ENCODE measurements around the gene RPS3A. TPM values are rescaled to one million over a fixed set of nuclear protein-coding genes. Genes with fewer than 3 reads are reported as not detected.
"Not testable (repeated sequence)": the region's sequence is repeated elsewhere in the genome, so short reads cannot be mapped to it uniquely, and the experiment has no call there.

Gene RPS3A
- total RNA-seq: 944 TPM
- long read RNA-seq, transcript RPS3A-201 (6 exons, 934 nt): major isoform, 687 of 703 reads
- long read RNA-seq, transcript RPS3A-205 (6 exons, 674 nt): minor isoform, 5 of 703 reads
- long read RNA-seq, partial matches to known transcripts: 1 of 703 reads
- long read RNA-seq, other reads (novel, unspliced or antisense): 8 of 703 reads

- ATAC-seq (ENCODE audit: poor library complexity): peak; percentile 99
- intact Hi-C loops (cut with DNase I): no loop called here
- peak; percentile 98 for DNase-seq
These were observed at the start of gene RPS3A for GRCh38 chr4:151099229-151099975. Gene RPS3A (plus strand): TSS chr4:151099628. CDS start chr4:151099653, 25 bp downstream.

DNA sequence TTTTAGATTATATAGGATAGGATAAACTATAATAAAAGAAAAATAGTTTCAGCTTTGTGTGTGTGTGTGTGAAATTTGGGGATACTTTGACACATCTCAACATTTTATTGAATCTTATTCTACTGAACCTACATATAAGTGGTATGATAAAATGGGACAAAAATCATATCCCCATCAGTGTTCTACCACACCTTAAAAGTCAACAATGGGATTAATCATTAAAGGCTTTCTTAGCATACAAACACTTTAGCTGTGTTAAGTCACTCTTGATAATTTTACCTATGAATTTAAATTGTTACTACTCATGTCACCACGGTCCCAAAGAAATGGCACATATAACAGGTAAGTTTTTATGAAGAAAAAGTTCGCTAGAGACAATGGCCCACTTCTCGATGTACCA, 46.6 kb upstream of the RPS3A start:
- ATAC-seq (ENCODE audit: poor library complexity) (no peak), DNase-seq (no peak)
- intact Hi-C loops (cut with DNase I): no loop called here

GRCh38 chr4:151055539-151055938, 43.9 kb upstream of the RPS3A start:
- intact Hi-C loops (cut with DNase I): no loop called here
- DNase-seq (no peak), ATAC-seq (ENCODE audit: poor library complexity) (no peak)

GRCh38 chr4:151063143-151063542, 36.3 kb upstream of the RPS3A start:
- intact Hi-C loops (cut with DNase I); ATAC-seq (ENCODE audit: poor library complexity); DNase-seq: not testable (repeated sequence)

- no peak for ATAC-seq (ENCODE audit: poor library complexity)
- DNase-seq: no peak
- intact Hi-C loops (cut with DNase I): no loop called here
These were observed 32.0 kb upstream of the RPS3A start for GRCh38 chr4:151067316-151067970.

- ATAC-seq (ENCODE audit: poor library complexity): no peak
- intact Hi-C loops (cut with DNase I): no loop called here
- no peak for DNase-seq
These were observed 25.0 kb upstream of the RPS3A start for GRCh38 chr4:151074416-151074916.

GRCh38 chr4:151077978-151078377, 21.4 kb upstream of the RPS3A start:
- intact Hi-C loops (cut with DNase I); DNase-seq; ATAC-seq (ENCODE audit: poor library complexity): not testable (repeated sequence)

- DNase-seq (no peak), ATAC-seq (ENCODE audit: poor library complexity) (no peak)
- intact Hi-C loops (cut with DNase I): no loop called here
These were observed 12.0 kb upstream of the RPS3A start for GRCh38 chr4:151087467-151087866.

GRCh38 chr4:151091047-151091446, 8.4 kb upstream of the RPS3A start:
- ATAC-seq (ENCODE audit: poor library complexity) (no peak), DNase-seq (no peak)
- intact Hi-C loops (cut with DNase I): no loop called here

DNA sequence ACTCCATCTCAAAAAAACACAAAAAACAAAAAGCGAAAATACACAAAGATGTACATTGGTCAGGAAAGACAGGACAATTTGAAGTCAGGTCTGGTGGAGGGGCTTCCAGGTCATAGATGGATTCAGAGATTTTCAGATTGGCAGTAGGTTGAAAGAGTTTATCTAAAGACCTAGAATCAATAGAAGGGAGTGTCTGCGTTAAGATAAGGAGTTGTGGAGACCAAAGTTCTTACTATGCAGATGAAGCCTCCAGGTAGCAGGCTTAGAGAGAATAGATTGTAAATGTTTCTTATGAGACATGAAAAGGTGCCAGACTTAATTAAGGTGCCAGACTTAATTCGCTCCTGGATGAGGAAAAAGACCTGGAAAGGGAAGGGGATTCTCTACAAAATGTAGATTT, 6.9 kb upstream of the RPS3A start:
- intact Hi-C loops (cut with DNase I): no loop called here
- ATAC-seq (ENCODE audit: poor library complexity) (no peak), DNase-seq (no peak)

GRCh38 chr4:151093203-151093602, 6.2 kb upstream of the RPS3A start:
- no peak for ATAC-seq (ENCODE audit: poor library complexity)
- no peak for DNase-seq
- intact Hi-C loops (cut with DNase I): no loop called here

GRCh38 chr4:151094290-151094751, 5.1 kb upstream of the RPS3A start:
- no peak for DNase-seq
- intact Hi-C loops (cut with DNase I): no loop called here

DNA sequence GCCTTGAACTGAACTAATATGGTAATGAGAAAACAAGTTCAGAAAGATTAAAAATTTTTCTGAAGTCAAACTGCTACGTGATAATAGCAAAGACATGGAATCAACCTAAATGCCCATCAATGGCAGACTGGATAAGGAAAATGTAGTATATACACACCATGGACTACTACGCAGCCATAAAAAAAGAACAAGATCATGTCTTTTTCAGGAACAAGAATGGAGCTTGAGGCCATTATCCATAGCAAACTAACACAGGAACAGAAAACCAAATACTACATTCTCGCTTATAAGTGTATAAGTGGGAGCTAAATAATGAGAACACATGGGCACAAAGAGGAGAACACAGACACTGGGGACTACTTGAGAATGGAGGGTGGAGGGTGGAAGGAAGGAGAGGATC, 4.3 kb upstream of the RPS3A start:
- ATAC-seq (ENCODE audit: poor library complexity) (no peak), DNase-seq (no peak)
- intact Hi-C loops (cut with DNase I): no loop called here

More at GRCh38 chr4:151094290-151094751, 5.1 kb upstream of the RPS3A start:
- ATAC-seq (ENCODE audit: poor library complexity): no peak

- DNase-seq (no peak), ATAC-seq (ENCODE audit: poor library complexity) (no peak)
- intact Hi-C loops (cut with DNase I): no loop called here
These were observed 1.7 kb upstream of the RPS3A start for GRCh38 chr4:151097759-151098158.

- intact Hi-C loops (cut with DNase I): no loop called here
- ATAC-seq (ENCODE audit: poor library complexity) (peak; percentile 15), DNase-seq (no peak)
These were observed 524 bp upstream of the RPS3A start for GRCh38 chr4:151098979-151099228.

GRCh38 chr4:151099976-151100417, 569 bp downstream of the RPS3A start:
- DNase-seq: no peak
- ATAC-seq (ENCODE audit: poor library complexity): peak; percentile 26
- intact Hi-C loops (cut with DNase I): no loop called here

DNA sequence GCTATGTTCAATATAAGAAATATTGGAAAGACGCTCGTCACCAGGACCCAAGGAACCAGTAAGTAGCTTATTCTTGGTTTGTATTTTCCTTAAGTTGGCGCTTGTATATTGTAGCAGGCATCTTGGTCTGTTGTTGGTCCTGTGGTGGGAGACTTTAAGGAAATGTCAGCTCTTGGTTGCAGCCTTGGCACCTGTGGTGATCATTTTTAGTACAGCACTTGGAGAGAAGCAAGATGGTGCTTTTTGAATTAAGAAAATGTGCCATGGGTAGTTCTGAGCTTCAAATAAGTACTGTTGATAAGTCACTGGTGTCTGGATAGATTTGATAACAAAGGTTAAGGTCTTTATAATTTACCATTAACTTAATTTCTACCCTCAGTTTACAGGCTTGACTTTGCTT, 1.1 kb downstream of the RPS3A start:
- DNase-seq (no peak), ATAC-seq (ENCODE audit: poor library complexity) (no peak)
- intact Hi-C loops (cut with DNase I): no loop called here

DNA sequence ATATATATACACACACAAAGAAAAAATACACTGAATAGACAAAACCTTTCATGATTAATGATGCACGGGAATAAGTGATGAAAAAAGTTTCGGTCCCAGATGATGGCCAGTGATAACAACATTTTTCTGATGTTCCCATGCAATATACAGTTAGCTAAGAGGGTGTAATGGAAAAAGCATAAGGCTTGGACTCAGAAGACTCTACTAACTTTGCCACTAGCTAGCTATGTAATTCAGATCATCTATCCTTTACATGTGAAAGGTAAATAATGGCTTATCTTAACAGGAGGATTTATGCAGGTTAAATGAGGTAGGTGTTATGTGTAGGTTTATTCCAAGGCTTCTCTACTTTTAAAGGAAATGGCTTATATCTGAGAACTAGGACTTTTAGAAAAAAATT, 4.3 kb downstream of the RPS3A start:
- DNase-seq (no peak), ATAC-seq (ENCODE audit: poor library complexity) (no peak)
- intact Hi-C loops (cut with DNase I): no loop called here

DNA sequence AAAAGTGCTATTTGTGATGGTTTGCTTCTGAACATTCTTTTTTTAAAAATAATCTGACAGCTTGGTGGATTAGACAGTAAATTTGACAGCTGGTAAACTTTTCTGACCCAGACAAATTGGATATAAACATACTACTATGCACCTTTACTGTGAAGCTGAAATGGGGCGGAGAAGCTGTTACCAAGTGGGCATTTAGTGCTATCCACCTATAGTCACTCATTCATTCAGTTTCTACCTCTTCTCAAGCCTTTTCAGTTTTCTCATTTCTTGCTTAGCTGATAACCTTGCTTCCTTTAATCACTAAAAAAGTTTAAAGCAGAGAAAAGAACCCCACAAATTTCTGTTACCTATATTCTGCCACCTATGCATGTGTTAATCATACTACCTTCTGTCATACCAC, 5.2 kb downstream of the RPS3A start:
- ATAC-seq (ENCODE audit: poor library complexity): no peak
- intact Hi-C loops (cut with DNase I): no loop called here

DNA sequence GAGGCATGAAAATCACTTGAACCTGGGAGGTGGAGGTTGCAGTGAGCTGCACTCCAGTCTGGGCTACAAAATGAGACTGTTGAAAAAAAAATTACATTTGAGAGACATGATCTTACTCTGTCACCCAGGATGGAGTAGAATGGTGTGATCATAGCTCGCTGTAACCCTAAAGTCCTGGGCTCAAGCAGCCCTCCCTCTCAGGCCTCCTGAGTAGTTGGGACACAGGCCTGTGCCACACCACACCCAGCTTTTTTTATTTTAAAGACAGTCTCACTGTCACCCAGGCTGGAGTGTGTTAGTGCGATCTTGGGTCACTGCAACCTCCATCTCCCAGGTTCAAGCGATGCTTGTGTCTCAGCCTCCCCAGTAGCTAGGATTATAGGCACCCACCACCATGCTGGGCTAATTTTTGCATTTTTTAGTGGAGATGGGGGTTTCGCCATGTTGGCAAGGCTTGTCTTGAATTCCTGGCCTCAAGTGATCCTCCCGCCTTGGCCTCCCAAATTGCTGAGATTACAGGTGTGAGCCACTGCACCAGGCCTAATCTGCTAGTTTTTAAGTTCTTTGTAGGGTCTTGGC, 6.1 kb downstream of the RPS3A start:
- DNase-seq: no peak
- intact Hi-C loops (cut with DNase I): no loop called here
- ATAC-seq (ENCODE audit: poor library complexity): peak; percentile 16

More for the DNA sequence above, 5.2 kb downstream of the RPS3A start:
- DNase-seq: no peak
